H1 (cell line): ENCODE data around the gene MAP3K6. TPM values are rescaled to one million over a fixed set of nuclear protein-coding genes. Genes with fewer than 3 reads are reported as not detected.

Source experiments
- CTCF ChIA-PET: fragments of 300-600 bp; sonication (Branson Sonifier 250); formaldehyde crosslinking; loops from one replicate; lab custom pipeline; 2021; ENCODE audit not compliant: partially characterized antibody; lab: Charles Lee
- POLR2A ChIA-PET: fragments of 300-600 bp; sonication (Branson Sonifier 250); formaldehyde crosslinking; loops from one replicate; lab custom pipeline; 2021; ENCODE audit warnings: inconsistent platforms; ENCODE audit not compliant: partially characterized antibody; lab: Charles Lee
- DNase-seq, 2 experiments: peaks; one replicate each; pipeline versions ENCODE4 v3.0.0 to v3.0.0-alpha.2; 2010 to 2022; ENCODE audit warnings: low spot score in 2 of 2, low read depth in 1 of 2, mixed read lengths in 1 of 2
- FAIRE-seq: peaks from 2 replicates; lab custom pipeline; 2011; peaks lifted over from hg19 to GRCh38; lab: Jason Lieb, UNC
- H2AFZ ChIP-seq: 2 replicates; pipeline ENCODE4 v1.8.1; 2012; ENCODE audit warnings: low read length, inconsistent platforms
- H2AK5ac ChIP-seq: 2 replicates; pipeline ENCODE4 v1.6.1; 2013; ENCODE audit warnings: low read depth, low read length
- H2BK120ac ChIP-seq: replicated peaks from 2 replicates; pipeline ENCODE3; 2013; ENCODE audit warnings: low read depth, low read length, inconsistent platforms
- H2BK12ac ChIP-seq: 2 replicates; pipeline ENCODE4 v1.6.1; 2013; ENCODE audit warnings: low read depth, low read length
- H2BK15ac ChIP-seq: 2 replicates; pipeline ENCODE4 v1.6.1; 2013; ENCODE audit warnings: low read length
- H2BK20ac ChIP-seq: 2 replicates; pipeline ENCODE4 v1.6.1; 2013; ENCODE audit warnings: low read length
- H2BK5ac ChIP-seq: 2 replicates; pipeline ENCODE4 v1.6.1; 2013; ENCODE audit warnings: low read depth, low read length
- H3K14ac ChIP-seq: 2 replicates; pipeline ENCODE4 v1.6.1; 2013; ENCODE audit warnings: inconsistent platforms; ENCODE audit not compliant: insufficient read length
- H3K18ac ChIP-seq: 2 replicates; pipeline ENCODE4 v1.6.1; 2013; ENCODE audit warnings: low read length; ENCODE audit errors: extremely low read depth
- H3K23ac ChIP-seq: 2 replicates; pipeline ENCODE4 v1.6.1; 2013; ENCODE audit warnings: inconsistent platforms; ENCODE audit not compliant: insufficient read length
- H3K23me2 ChIP-seq: 2 replicates; pipeline ENCODE4 v1.6.1; 2013; ENCODE audit warnings: low read depth, low read length
- H3K27ac ChIP-seq: 2 replicates; pipeline ENCODE4 v1.6.1; 2011; ENCODE audit warnings: low read depth, low read length, inconsistent platforms
- H3K27me3 ChIP-seq, 4 experiments: replicated peaks in 1 of 4; 1 replicate in 1 of 4; 2 replicates in 3 of 4; pipeline versions ENCODE4 v1.6.1 to v1.8.1; 2011 to 2013; ENCODE audit warnings: low read length in 3 of 4, mild to moderate bottlenecking in 3 of 4, inconsistent platforms in 2 of 4, mixed read lengths in 2 of 4, moderate library complexity in 1 of 4; ENCODE audit not compliant: control insufficient read depth in 3 of 4, insufficient read depth in 3 of 4; ENCODE audit errors: extremely low read depth in 1 of 4
- H3K36me3 ChIP-seq, 4 experiments: 2 replicates each; pipeline versions ENCODE4 v1.6.1 to v1.8.1; 2011 to 2013; ENCODE audit warnings: mild to moderate bottlenecking in 4 of 4, low read length in 3 of 4, moderate library complexity in 2 of 4, control low read depth in 1 of 4, inconsistent platforms in 1 of 4; ENCODE audit not compliant: insufficient read depth in 4 of 4, control insufficient read depth in 2 of 4
- H3K4ac ChIP-seq: replicated peaks from 2 replicates; pipeline ENCODE3; 2013; ENCODE audit warnings: low read length, low read depth, mixed read lengths, inconsistent platforms; ENCODE audit not compliant: insufficient read length
- H3K4me1 ChIP-seq, 4 experiments: replicated peaks in 1 of 4; 1 replicate in 1 of 4; 2 replicates in 3 of 4; pipeline versions ENCODE4 v1.6.1 to v1.8.1; 2011 to 2013; ENCODE audit warnings: low read length in 3 of 4, inconsistent platforms in 2 of 4, mixed read lengths in 1 of 4; ENCODE audit not compliant: insufficient read depth in 4 of 4, control insufficient read depth in 3 of 4
- H3K4me2 ChIP-seq, 2 experiments: 2 replicates each; pipeline versions ENCODE4 v1.6.1 to v1.8.1; 2011 to 2013; ENCODE audit warnings: low read depth in 2 of 2, low read length in 2 of 2, control low read depth in 1 of 2, inconsistent platforms in 1 of 2, mild to moderate bottlenecking in 1 of 2; ENCODE audit not compliant: insufficient read depth in 1 of 2
- H3K4me3 ChIP-seq, 4 experiments: fragments of 200-600, 300-600 bp in 1 of 4; sonication (generic), shearing (Covaris generic), sonication (Bioruptor Twin) in 1 of 4; 2 replicates each; pipeline versions ENCODE4 v1.5.1 to v1.8.1; 2011 to 2016; ENCODE audit warnings: low read length in 4 of 4, low read depth in 3 of 4, control low read depth in 2 of 4, inconsistent platforms in 2 of 4, mild to moderate bottlenecking in 2 of 4, mixed read lengths in 1 of 4, moderate library complexity in 1 of 4; ENCODE audit not compliant: insufficient read depth in 2 of 4; ENCODE audit errors: extremely low read depth in 1 of 4
- H3K56ac ChIP-seq: replicated peaks from 2 replicates; pipeline ENCODE3; 2013; ENCODE audit warnings: low read depth, mild to moderate bottlenecking, mixed read lengths, low read length, inconsistent platforms; ENCODE audit not compliant: insufficient read length
- H3K79me1 ChIP-seq: 2 replicates; pipeline ENCODE4 v1.6.1; 2013; ENCODE audit warnings: low read depth, low read length, control low read depth
- H3K79me2 ChIP-seq, 2 experiments: 2 replicates each; pipeline versions ENCODE4 v1.6.1 to v1.8.1; 2012 to 2013; ENCODE audit warnings: low read length in 2 of 2, mild to moderate bottlenecking in 2 of 2, inconsistent platforms in 1 of 2; ENCODE audit not compliant: insufficient read depth in 2 of 2, control insufficient read depth in 1 of 2
- H3K9ac ChIP-seq, 4 experiments: replicated peaks in 1 of 4; 1 replicate in 1 of 4; 2 replicates in 3 of 4; pipeline versions ENCODE4 v1.6.1 to v1.8.1; 2011 to 2013; ENCODE audit warnings: low read depth in 3 of 4, low read length in 3 of 4, control low read depth in 2 of 4, mild to moderate bottlenecking in 2 of 4, moderate library complexity in 2 of 4, inconsistent platforms in 1 of 4; ENCODE audit errors: extremely low read depth in 1 of 4
- H3K9me3 ChIP-seq, 2 experiments: 2 replicates each; pipeline versions ENCODE4 v1.6.1 to v1.8.1; 2012 to 2013; ENCODE audit warnings: mild to moderate bottlenecking in 2 of 2, moderate library complexity in 2 of 2, control low read depth in 1 of 2, inconsistent platforms in 1 of 2, low read depth in 1 of 2, low read length in 1 of 2, mixed read lengths in 1 of 2; ENCODE audit not compliant: insufficient read depth in 2 of 2
- H4K20me1 ChIP-seq, 2 experiments: replicated peaks in 1 of 2; 2 replicates each; pipeline versions ENCODE3 to v1.8.1; 2011 to 2013; ENCODE audit warnings: inconsistent platforms in 2 of 2, low read length in 2 of 2, mild to moderate bottlenecking in 1 of 2; ENCODE audit not compliant: insufficient read depth in 2 of 2, control insufficient read depth in 1 of 2
- H4K5ac ChIP-seq: 2 replicates; pipeline ENCODE4 v1.6.1; 2013; ENCODE audit warnings: low read length, low read depth, mixed read lengths, inconsistent platforms; ENCODE audit not compliant: insufficient read length
- H4K8ac ChIP-seq: 2 replicates; pipeline ENCODE4 v1.8.0; 2013; ENCODE audit warnings: mild to moderate bottlenecking, moderate library complexity, low read length, inconsistent platforms; ENCODE audit not compliant: insufficient read depth; ENCODE audit errors: extremely low read depth
- H4K91ac ChIP-seq: replicated peaks from 2 replicates; pipeline ENCODE3; 2013; ENCODE audit warnings: low read length, mixed read lengths, inconsistent platforms; ENCODE audit not compliant: insufficient read length
- WGBS, 2 experiments: shearing (Covaris generic) in 1 of 2; methylation state at CpG; one replicate each; pipeline versions ENCODE4 v1.1.6 to v1.1.7; 2013 to 2015; ENCODE audit warnings: low lambda C conversion rate in 2 of 2, mixed read lengths in 2 of 2, inconsistent platforms in 1 of 2, low coverage in 1 of 2, missing lambda C conversion rate in 1 of 2; ENCODE audit not compliant: insufficient replicate concordance in 2 of 2, insufficient coverage in 1 of 2, insufficient read length in 1 of 2; ENCODE audit errors: extremely low coverage in 1 of 2, missing lambda C conversion rate in 1 of 2; 5-methylcytosine and 5-hydroxymethylcytosine counted together
- polyA plus RNA-seq, 7 experiments: library from polyadenylated mRNA; depleted of rRNA in 3 of 7; stranded (reverse) in 5 of 7; unstranded in 2 of 7; fragments of >200 nt in 5 of 7; fragments of 200-250 nt in 2 of 7; gene quantifications; 1 replicate in 5 of 7; 2 replicates in 1 of 7; 4 replicates in 1 of 7; pipeline versions ENCODE4 v1.2.1 to v1.2.3, GENCODE V29; 2011 to 2013; ENCODE audit warnings: missing spikeins in 2 of 7, mixed read lengths in 2 of 7
- total RNA-seq: library from RNA; stranded (reverse); fragmentation: NEBNext Ultra II Directional; extraction: Animal tissue kit (Norgen Biotek cat#: 25700); gene quantifications from 2 replicates; pipeline ENCODE4 v1.2.1, GENCODE V29; 2021

The MAP3K6 gene
- total and polyA plus RNA-seq, 2 of the 8 experiments (the other 6 are each of a cell fraction or from before 2014, with no cell fraction given), result 7.4 to 7.6 TPM

DNA sequence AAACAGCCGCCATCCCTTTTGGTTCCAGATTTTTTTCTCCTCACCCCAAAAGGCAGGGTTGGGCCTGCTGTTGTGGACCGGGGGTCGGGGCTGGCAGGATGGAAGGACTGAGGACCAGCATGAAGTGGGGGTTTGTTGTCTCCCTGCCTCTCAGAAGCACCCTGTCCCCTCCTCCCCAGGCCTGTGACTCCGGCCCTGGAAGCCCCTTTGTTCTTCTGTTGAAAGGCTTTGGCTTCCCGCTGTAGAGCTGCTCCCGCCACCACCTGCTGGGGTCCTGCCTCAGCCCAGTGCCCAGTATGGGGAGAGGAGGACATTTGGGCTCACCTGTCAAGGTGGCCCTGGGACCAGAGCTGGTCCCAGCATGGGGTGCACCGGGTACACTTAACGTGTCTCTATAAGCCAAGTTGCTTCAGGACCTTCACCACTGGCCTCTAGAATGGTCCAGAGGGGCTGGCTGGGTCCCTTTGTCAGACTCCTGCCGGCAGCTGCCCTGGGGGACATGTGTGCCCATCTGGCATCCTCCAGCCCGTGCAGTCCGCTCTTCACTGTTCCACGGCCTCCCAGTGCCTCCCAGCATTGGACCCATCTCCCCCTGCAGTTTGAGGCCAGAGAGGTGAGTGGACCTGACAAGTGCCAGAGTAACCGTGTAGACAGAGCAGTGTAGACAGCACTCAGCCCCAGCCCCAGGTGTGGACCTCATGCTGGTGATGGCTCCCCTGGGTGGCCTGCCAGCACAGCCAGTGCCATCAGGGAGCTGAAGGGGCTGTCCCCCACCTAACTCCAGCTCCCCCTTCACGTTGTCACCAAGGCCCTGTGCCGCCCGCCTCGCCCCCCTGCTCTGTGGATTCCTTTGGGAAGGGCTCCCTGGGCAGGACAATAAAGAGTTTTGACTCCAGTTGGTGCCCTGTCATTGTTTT lies 31.0 kb downstream of the MAP3K6 start:
- Histone ChIP-seq H4K20me1 (peaks cover 4 to 15% of the 10 kb centered on the region in 2 experiments), H2AFZ (no peak overlapping the region), H3K23me2 (no peaks in the 10 kb centered on the region), H2AK5ac (no peak overlapping the region), H3K79me1 (no peaks in the 10 kb centered on the region), H2BK15ac (no peak overlapping the region), H3K4me1 (peaks cover 0 to 3% (median 1%) of the 10 kb centered on the region in 4 experiments; a peak in 1 of 7 replicates), H2BK12ac (no peak overlapping the region), H3K18ac (no peak overlapping the region), H2BK20ac (no peak overlapping the region), H3K36me3 (peaks cover 4 to 18% (median 11%) of the 10 kb centered on the region in 4 experiments; a peak in 7 of 8 replicates), H2BK120ac (no peak overlapping the region), H4K5ac (no peak overlapping the region), H2BK5ac (no peak overlapping the region), H3K23ac (no peak overlapping the region), H4K8ac (peak overlapping the region; percentile 8; the same call in 1 of the 2 replicates), H3K79me2 (no peaks in the 10 kb centered on the region), H3K9me3 (no peaks in the 10 kb centered on the region), H4K91ac (no peak overlapping the region), H3K4me2 (no peak overlapping the region), H3K4ac (no peak overlapping the region), H3K9ac (no peak overlapping the region), H3K4me3 (no peak overlapping the region), H3K27ac (no peak overlapping the region), H3K56ac (no peak overlapping the region), H3K14ac (no peak overlapping the region), H3K27me3 (no peaks in the 10 kb centered on the region)
- ChIA-PET CTCF (interaction anchor here (0.7 to 17.0 kb wide), 17 partner anchors 8 to 271 kb away, joined by 3 to 321 read pairs (median 7); partner anchors contain the start of genes MAP3K6 and SYTL1), POLR2A (interaction anchor here (1.0 to 1.6 kb wide), 7 partner anchors 9 to 36 kb away, joined by 3 to 5 read pairs (median 3); no protein-coding TSS in a partner anchor)
- DNase-seq (no peak), FAIRE-seq (no peak)
- 87% methylated on average over 17 of the region's 17 CpGs; no CpG with 5 or more reads in 1 of the 2 experiments for WGBS, 2 experiments
